Astrocyte (in vitro differentiated cells and primary cell): ENCODE measurements around the gene RBM42. TPM values are rescaled to one million over a fixed set of nuclear protein-coding genes. Genes with fewer than 3 reads are reported as not detected.
A peak's percentile ranks its signal among the peaks of the same experiment; 100 is the strongest.

Experiments used
- DNase-seq: peaks from one replicate; pipeline ENCODE4 v3.0.0-alpha.2; 2010; ENCODE audit warnings: low read depth
- FAIRE-seq: peaks from 2 replicates; lab custom pipeline; 2011; peaks lifted over from hg19 to GRCh38; lab: Jason Lieb, UNC
- H2AFZ ChIP-seq: 2 replicates; pipeline ENCODE4 v1.6.0; 2012; ENCODE audit warnings: low read depth, low read length, inconsistent platforms
- H3K27ac ChIP-seq: 2 replicates; pipeline ENCODE4 v1.5.1; 2011; ENCODE audit warnings: low read depth, low read length, inconsistent platforms
- H3K27me3 ChIP-seq: 2 replicates; pipeline ENCODE4 v1.6.0; 2011; ENCODE audit warnings: low read length, inconsistent platforms; ENCODE audit not compliant: insufficient read depth
- H3K36me3 ChIP-seq: 2 replicates; pipeline ENCODE4 v1.5.1; 2011; ENCODE audit warnings: low read length, inconsistent platforms; ENCODE audit not compliant: insufficient read depth
- H3K4me1 ChIP-seq: 2 replicates; pipeline ENCODE4 v1.5.1; 2011; ENCODE audit warnings: low read length, inconsistent platforms; ENCODE audit not compliant: insufficient read depth
- H3K4me2 ChIP-seq: 2 replicates; pipeline ENCODE4 v1.6.0; 2012; ENCODE audit warnings: low read length, inconsistent platforms
- H3K4me3 ChIP-seq: 2 replicates; pipeline ENCODE4 v1.5.1; 2011; ENCODE audit warnings: low read depth, mild to moderate bottlenecking, low read length, inconsistent platforms; ENCODE audit not compliant: insufficient read depth
- H3K79me2 ChIP-seq: 2 replicates; pipeline ENCODE4 v1.6.0; 2012; ENCODE audit warnings: mild to moderate bottlenecking, low read length, inconsistent platforms; ENCODE audit not compliant: insufficient read depth
- H3K9ac ChIP-seq: 2 replicates; pipeline ENCODE4 v1.6.0; 2012; ENCODE audit warnings: mild to moderate bottlenecking, low read length, inconsistent platforms
- H3K9me3 ChIP-seq: 2 replicates; pipeline ENCODE4 v1.5.1; 2012; ENCODE audit warnings: low read depth, mild to moderate bottlenecking, low read length, inconsistent platforms; ENCODE audit not compliant: insufficient read depth
- H4K20me1 ChIP-seq: 2 replicates; pipeline ENCODE4 v1.6.0; 2012; ENCODE audit warnings: low read length, inconsistent platforms; ENCODE audit not compliant: insufficient read depth
- H3K27ac Mint-ChIP-seq: one replicate; pipeline ENCODE4 v1.8.0; 2021; ENCODE audit warnings: mild to moderate bottlenecking, mixed read lengths; ENCODE audit not compliant: unreplicated experiment
- H3K27me3 Mint-ChIP-seq: one replicate; pipeline ENCODE4 v1.8.0; 2021; ENCODE audit warnings: low read depth, mixed read lengths; ENCODE audit not compliant: unreplicated experiment
- H3K36me3 Mint-ChIP-seq: one replicate; pipeline ENCODE4 v1.8.0; 2021; ENCODE audit warnings: low read depth, mixed read lengths; ENCODE audit not compliant: unreplicated experiment
- H3K4me1 Mint-ChIP-seq: one replicate; pipeline ENCODE4 v1.8.0; 2021; ENCODE audit warnings: low read depth, mixed read lengths; ENCODE audit not compliant: unreplicated experiment
- H3K4me3 Mint-ChIP-seq: one replicate; pipeline ENCODE4 v1.8.0; 2021; ENCODE audit warnings: mild to moderate bottlenecking, moderate library complexity, mixed read lengths; ENCODE audit not compliant: unreplicated experiment
- H3K9me3 Mint-ChIP-seq: one replicate; pipeline ENCODE4 v1.8.0; 2021; ENCODE audit warnings: mild to moderate bottlenecking, mixed read lengths; ENCODE audit not compliant: unreplicated experiment
- EZH2 ChIP-seq: IDR thresholded peaks from 2 replicates; pipeline ENCODE4 v1.6.1; 2012; ENCODE audit warnings: mild to moderate bottlenecking, low read length, inconsistent platforms; ENCODE audit not compliant: insufficient read depth
- total RNA-seq: library from RNA; stranded (reverse); gene quantifications from 2 replicates; pipeline ENCODE4 v1.2.1, GENCODE V29; 2021
- TF ChIP-seq, protein P1 (sequence below): IDR thresholded peaks from 2 replicates; pipeline ENCODE4 v1.5.1; 2011; ENCODE audit warnings: low read depth, mild to moderate bottlenecking, inconsistent platforms, low read length, moderate library complexity; ENCODE audit not compliant: insufficient read depth

The RBM42 gene
- total RNA-seq, 1 donor from 2014 or later: 102 TPM

DNA sequence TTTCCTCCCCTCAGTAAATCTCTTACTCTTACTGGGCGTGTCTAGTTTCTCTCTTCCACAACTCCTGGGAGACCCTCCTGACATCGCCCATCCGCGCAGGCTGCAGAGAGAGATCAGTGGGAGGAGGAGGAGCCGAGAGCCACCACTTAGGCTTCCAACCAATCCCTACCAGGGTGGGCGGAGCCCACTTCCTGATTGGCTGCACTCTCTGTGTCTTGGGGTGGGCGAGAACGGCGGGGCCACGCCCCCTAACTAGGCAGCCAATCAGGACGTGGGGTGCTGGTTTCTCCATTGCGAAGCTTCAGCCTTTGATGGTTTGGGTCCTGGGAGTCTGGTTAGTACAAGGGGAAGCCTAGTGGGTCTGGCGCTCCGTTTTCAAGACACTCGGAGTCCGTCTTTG, 43.0 kb upstream of the RBM42 start, which contains the start of gene PMIS2:
Gene PMIS2, plus strand, starts transcription at position 326 of the 400 bp plus-strand sequence. CDS start 87 bp downstream, outside the sequence.
- Histone ChIP-seq H2AFZ (no peak within 1 kb of the TSS), H3K36me3 (no peaks in the 10 kb centered on the region), H3K4me3 (no peak within 1 kb of the TSS), H3K4me2 (no peak within 1 kb of the TSS), H3K79me2 (no peaks in the 10 kb centered on the region), H3K4me1 (no peaks in the 10 kb centered on the region), H3K9ac (no peak within 1 kb of the TSS), H3K9me3 (no peaks in the 10 kb centered on the region), H4K20me1 (no peaks in the 10 kb centered on the region), H3K27me3 (peaks cover 5% of the 10 kb centered on the region), H3K27ac (no peak within 1 kb of the TSS)
- TF ChIP-seq, protein P1, sequence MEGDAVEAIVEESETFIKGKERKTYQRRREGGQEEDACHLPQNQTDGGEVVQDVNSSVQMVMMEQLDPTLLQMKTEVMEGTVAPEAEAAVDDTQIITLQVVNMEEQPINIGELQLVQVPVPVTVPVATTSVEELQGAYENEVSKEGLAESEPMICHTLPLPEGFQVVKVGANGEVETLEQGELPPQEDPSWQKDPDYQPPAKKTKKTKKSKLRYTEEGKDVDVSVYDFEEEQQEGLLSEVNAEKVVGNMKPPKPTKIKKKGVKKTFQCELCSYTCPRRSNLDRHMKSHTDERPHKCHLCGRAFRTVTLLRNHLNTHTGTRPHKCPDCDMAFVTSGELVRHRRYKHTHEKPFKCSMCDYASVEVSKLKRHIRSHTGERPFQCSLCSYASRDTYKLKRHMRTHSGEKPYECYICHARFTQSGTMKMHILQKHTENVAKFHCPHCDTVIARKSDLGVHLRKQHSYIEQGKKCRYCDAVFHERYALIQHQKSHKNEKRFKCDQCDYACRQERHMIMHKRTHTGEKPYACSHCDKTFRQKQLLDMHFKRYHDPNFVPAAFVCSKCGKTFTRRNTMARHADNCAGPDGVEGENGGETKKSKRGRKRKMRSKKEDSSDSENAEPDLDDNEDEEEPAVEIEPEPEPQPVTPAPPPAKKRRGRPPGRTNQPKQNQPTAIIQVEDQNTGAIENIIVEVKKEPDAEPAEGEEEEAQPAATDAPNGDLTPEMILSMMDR: no peak
- TF ChIP-seq EZH2: no peak
- peaks cover 48% of the 10 kb centered on the region for H3K27me3 Mint-ChIP-seq
- no peaks in the 10 kb centered on the region for H3K36me3 Mint-ChIP-seq
- H3K4me3 Mint-ChIP-seq: peak within 1 kb of the TSS; percentile 14
- no peak for DNase-seq
- peaks cover 7% of the 10 kb centered on the region for H3K9me3 Mint-ChIP-seq
- peak within 1 kb of the TSS; percentile 43 for H3K27ac Mint-ChIP-seq
- no peak for FAIRE-seq
- peaks cover 5% of the 10 kb centered on the region for H3K4me1 Mint-ChIP-seq

DNA sequence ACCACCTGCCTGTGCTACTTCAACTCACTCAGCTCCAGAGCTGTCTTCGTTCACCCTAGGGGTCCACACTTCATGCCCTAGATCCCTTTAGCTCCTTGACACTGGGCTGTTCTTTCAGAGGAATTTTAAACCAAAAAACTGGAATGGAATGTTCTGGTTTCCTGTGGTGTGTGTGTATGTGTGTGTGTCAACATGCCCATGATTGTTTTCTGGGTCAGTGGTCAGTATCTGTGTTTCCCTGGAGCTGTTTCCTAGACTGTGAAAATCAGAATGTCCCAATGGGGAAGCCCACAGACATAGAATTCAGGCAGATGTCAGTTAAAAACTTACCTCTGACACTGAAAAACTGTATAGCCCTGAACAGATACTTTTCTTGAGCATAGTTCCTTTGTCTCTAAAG, 41.5 kb upstream of the RBM42 start:
- Histone ChIP-seq H3K4me3 (no peak overlapping the region), H3K4me2 (no peak overlapping the region), H3K9me3 (no peaks in the 10 kb centered on the region), H4K20me1 (no peaks in the 10 kb centered on the region), H3K27me3 (peaks cover 5% of the 10 kb centered on the region), H3K79me2 (no peaks in the 10 kb centered on the region), H3K36me3 (no peaks in the 10 kb centered on the region), H3K27ac (no peak overlapping the region), H2AFZ (no peak overlapping the region), H3K9ac (no peak overlapping the region), H3K4me1 (no peaks in the 10 kb centered on the region)
- Mint-ChIP-seq H3K4me3 (no peak overlapping the region), H3K9me3 (peaks cover 7% of the 10 kb centered on the region), H3K4me1 (peaks cover 5% of the 10 kb centered on the region), H3K36me3 (no peaks in the 10 kb centered on the region), H3K27ac (no peak overlapping the region), H3K27me3 (peaks cover 47% of the 10 kb centered on the region)
- DNase-seq (no peak), FAIRE-seq (no peak)
- no peak for TF ChIP-seq EZH2

DNA sequence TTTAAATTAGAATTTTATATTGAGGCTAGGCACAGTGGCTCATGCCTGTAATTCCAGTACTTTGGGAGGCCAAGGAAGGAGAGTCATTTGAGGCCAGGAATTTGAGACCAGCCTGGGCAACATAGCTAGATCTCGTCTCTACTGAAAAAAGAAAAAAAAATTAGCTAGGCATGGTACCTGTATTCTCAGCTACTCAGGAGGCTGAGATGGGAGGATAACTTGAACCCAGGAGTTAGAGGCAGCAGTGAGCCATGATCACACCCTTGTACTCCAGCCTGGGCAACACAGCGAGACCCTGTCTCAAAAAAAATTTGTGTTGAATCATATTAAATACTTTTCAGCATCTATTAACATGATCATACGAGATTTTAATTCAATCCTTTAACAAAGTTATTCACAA, 38.0 kb upstream of the RBM42 start:
- DNase-seq (no peak), FAIRE-seq (no peak)
- no peak overlapping the region for H3K27ac Mint-ChIP-seq
- H4K20me1 ChIP-seq: no peaks in the 10 kb centered on the region
- no peaks in the 10 kb centered on the region for H3K36me3 ChIP-seq
- H3K27ac ChIP-seq: no peak overlapping the region
- H3K9me3 Mint-ChIP-seq: peaks cover 3% of the 10 kb centered on the region
- H3K27me3 Mint-ChIP-seq: peaks cover 24% of the 10 kb centered on the region
- no peaks in the 10 kb centered on the region for H3K27me3 ChIP-seq
- no peaks in the 10 kb centered on the region for H3K9me3 ChIP-seq
- H3K4me1 Mint-ChIP-seq: peaks cover 5% of the 10 kb centered on the region
- no peak overlapping the region for H3K9ac ChIP-seq
- H2AFZ ChIP-seq: no peak overlapping the region
- no peaks in the 10 kb centered on the region for H3K4me1 ChIP-seq
- no peaks in the 10 kb centered on the region for H3K36me3 Mint-ChIP-seq
- TF ChIP-seq, protein P1: no peak
- TF ChIP-seq EZH2: no peak
- no peak overlapping the region for H3K4me3 Mint-ChIP-seq
- no peak overlapping the region for H3K4me3 ChIP-seq
- no peak overlapping the region for H3K4me2 ChIP-seq
- H3K79me2 ChIP-seq: no peaks in the 10 kb centered on the region
